ENCODE results near the gene MOB3B.
A peak's percentile ranks its signal among the peaks of the same experiment; 100 is the strongest.
"Not testable (repeated sequence)": the region's sequence is repeated elsewhere in the genome, so short reads cannot be mapped to it uniquely, and the experiment has no call there.

MOB3B gene

DNA sequence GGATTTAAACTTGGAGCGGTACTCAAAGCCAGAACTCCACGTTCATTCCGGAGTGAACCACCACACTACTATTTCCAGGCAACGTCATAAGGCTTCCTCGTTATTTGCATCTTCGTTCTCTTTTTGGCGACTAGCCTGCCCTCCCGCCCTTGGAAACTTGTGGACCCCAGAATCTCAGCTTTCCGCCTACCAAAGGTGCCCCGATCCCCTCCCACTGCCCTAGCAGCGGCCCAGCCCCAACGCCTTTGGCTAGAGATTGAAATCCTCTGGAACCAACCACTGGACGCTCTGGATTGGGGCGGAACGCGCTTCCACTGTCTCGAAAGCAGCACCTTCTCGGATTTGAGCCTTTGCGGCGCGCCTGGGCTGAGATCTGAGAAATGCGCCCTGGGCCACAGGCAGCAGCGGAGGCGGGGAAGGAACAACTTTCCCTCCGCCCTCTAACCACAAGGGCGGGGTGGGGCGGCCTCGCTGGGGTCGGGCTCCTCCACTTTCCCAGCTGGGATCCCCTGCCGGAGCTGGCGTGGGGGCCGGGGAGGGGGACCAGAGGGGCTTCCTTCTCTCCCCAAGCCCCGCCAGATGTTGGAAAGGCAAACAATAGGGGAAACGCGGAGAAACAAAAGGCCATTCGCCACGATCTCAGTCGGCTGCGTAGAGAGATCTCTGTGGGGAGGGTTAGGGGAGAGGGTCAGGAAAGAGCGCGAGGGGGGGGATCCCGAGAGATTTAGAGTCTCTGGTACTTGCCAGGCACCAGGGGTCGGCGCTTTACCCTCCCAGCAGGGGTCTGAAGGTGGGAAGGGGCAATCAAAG lies 1.3 kb downstream of the MOB3B start:
- peak; percentile 55 to 89 (median 80) for DNase-seq
- intact Hi-C loops (cut with DNase I), result loop anchor here (5.0 kb wide), 2 partner anchors 176 to 196 kb away; no protein-coding TSS in a partner anchor

DNA sequence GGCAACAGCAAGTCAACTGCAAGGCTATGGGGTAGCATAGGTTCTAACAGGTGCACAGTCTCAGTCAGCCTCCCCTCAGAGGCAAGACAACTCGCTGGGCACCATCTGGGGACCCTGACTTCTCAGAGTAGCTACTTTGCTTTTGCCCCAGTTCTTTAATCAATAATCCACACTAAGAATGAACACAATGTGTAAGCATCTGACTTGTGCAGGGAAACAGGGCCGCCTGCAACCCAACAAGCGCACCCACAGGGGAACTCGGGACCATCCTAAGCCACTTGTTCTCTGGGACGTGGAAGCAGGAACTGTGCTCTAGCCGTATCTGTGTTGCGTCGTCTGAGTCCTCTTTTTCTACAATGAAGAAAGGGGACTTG lies 1.9 kb downstream of the MOB3B start:
- peak in 24 of 42 donors; percentile 7 to 65 (median 40) for DNase-seq
- intact Hi-C loops (cut with DNase I), result loop anchor here (5.0 kb wide), 2 partner anchors 175 to 195 kb away; no protein-coding TSS in a partner anchor

DNA sequence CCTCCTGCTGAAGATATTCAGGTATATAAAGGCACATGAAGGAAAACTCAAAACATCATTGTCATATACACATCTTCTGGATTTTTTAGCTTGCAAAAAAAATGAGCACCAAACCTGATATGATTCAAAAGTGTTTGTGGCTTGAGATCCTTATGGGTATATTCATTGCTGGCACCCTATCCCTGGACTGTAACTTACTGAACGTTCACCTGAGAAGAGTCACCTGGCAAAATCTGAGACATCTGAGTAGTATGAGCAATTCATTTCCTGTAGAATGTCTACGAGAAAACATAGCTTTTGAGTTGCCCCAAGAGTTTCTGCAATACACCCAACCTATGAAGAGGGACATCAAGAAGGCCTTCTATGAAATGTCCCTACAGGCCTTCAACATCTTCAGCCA lies 5.4 kb downstream of the MOB3B start, which contains the start of gene IFNK:
IFNK (plus strand) TSS at position 55 of the 400 bp plus-strand sequence; CDS start at position 102, 47 bp downstream.
- intact Hi-C loops (cut with DNase I), result no loop called here
- no peak for DNase-seq

DNA sequence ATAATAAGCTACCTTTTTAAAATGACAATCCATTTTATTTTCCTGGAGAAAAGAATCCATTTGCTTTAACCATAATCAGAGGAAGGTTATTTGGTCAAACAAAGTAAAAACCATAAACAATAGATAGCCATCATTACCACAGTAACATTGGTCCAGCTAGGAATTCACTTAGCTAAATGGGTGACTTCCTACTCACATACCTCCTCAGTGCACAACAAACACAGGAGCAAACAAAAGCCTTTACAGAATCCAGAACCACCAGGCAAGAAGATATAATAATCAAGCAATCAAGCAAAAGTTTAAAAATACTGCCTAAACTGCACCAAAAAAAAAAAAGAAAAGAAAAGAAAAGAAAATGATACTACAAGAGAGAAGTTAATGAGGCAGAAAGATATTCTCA lies 6.5 kb downstream of the MOB3B start:
- intact Hi-C loops (cut with DNase I), result no loop called here
- no peak for DNase-seq

DNA sequence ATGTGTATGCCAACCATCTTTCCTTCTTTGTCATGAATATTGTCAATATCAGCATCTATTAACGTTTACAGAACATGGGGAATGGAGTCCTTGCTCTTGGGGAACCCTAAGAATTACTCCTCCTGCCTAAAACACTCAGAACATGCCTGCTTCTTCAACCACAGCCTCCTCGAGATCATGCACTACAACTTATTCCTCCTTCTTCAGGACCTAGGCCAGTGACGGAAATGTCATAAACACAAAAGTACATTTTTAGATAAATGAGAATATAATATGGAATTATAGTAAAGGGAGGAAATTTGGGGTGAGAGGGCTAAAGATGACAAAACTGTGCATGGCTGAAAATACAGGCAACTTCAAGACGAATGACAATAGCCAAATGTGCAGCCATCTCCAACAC lies 8.6 kb downstream of the MOB3B start:
- no peak for DNase-seq
- intact Hi-C loops (cut with DNase I), result no loop called here

DNA sequence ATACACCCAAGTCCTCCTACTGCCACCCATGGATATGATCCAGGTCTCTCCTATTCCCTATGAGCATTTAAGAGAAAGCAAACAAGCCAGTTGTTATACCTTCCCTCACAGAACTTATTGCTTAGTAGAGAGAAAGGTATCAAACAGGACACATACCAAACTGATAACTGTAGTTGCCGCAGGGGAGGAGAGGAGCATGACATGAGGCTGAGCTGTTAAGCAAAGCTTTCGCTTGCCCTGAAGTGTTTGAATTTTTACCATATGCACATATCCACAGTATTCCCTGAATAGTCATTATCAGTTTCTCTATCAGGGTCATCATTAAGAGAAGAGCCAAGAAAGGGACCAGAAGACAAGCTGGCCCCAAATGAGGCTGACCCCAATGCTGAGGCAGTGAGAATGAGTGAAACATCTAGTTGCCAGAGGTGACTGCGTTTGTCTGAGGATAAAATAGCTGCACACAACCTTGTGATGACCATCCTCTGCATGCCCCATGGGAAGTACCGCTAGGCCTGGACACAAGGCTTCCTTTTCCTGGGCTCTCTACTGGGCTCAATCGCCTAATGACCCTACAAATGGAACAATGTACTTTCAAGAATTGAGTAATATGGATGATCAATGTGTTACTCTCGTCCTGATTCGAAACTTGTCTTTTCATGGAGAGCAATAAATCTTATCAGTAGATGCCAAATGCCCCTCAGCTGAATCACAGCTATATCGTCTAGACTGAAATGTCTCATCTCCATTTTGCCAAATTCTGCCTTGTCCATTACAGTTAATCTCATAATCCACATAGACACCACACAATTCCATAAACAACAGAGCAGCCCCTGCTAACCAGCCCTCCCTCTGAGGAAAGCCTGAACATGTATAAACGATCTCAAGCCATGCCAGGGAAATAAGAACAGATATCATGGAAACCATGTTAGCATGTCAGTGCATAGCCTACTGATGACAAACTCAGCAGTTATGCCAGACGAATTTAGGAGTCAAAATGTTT lies 9.8 kb downstream of the MOB3B start:
- DNase-seq, result no peak
- intact Hi-C loops (cut with DNase I), result no loop called here

DNA sequence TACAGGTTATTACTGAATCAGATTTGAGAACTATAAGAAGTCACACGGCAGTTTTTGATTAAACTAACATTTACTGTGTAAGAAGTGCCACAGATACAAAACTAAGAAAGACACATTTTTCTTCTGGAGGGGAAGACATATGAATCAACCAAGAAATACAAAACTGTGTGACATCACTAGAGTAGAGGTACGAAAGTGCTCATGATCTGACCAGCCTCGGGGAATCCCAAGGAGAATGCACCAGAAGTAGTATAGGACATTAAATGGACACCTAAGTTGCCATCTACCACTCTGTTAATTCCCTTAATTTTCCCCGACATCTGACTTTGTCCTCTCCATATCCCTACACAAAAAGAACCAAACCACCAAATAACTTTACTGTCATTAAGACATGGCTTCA lies 10.8 kb downstream of the MOB3B start:
- DNase-seq, result no peak
- intact Hi-C loops (cut with DNase I), result no loop called here

DNA sequence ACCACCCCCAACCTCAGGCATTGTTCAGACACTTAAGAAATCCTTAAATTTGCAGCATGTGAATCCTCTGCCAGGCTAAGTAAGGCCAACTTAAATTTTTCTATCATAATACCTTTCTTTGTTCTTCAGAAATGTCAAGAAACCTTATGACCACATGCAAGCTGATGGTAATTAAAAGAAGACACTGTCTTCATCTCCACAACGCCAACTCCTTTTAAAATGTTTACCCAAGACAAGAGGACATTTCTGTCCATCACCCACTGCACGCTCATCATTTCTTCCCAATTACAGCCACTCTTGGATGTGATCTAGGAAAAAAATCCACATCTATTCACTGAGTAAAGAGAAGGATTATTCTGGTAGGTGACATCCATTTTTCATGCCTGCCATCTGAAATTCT lies 11.6 kb downstream of the MOB3B start:
- intact Hi-C loops (cut with DNase I), result no loop called here
- no peak for DNase-seq

DNA sequence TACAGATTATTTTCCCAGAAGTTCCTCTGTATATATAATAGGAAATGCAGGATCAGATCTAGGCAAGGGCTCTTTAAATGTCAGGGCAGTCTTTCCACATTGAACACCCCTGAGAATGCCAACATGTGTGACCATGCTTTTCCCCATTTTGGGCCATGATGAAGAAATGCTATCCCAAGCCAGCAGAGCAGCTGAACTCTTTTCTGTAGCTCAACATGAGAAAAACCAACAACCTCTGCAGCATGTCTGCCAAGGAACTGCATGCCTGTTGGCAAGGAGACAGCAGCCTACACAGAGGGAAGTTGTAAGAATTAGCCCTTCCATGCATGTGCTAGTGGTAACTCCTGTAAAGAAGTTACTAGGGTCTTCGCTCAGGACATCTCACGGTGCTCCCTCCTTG lies 15.1 kb downstream of the MOB3B start:
- DNase-seq, result no peak
- intact Hi-C loops (cut with DNase I), result no loop called here

DNA sequence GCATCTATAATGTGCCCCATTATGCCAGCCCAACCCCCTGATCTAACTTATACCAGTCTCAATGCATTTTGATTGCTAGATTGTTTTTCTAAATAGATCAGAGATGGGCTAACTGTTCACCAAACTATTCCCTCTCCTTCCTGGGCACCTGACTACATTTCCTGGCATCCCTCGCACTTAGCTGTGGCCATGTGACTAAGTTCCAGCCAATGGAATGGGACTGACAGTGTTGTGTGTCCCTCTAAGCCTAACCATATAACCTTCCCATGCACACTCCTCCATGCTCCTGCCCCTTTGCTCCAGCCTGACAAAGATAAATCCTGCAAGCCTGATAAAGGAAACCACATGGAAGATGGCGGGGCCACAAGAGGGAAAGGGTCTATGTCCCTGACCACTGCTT lies 17.8 kb downstream of the MOB3B start:
- peak in 1 of 42 donors; percentile 40 for DNase-seq
- intact Hi-C loops (cut with DNase I), result no loop called here

DNA sequence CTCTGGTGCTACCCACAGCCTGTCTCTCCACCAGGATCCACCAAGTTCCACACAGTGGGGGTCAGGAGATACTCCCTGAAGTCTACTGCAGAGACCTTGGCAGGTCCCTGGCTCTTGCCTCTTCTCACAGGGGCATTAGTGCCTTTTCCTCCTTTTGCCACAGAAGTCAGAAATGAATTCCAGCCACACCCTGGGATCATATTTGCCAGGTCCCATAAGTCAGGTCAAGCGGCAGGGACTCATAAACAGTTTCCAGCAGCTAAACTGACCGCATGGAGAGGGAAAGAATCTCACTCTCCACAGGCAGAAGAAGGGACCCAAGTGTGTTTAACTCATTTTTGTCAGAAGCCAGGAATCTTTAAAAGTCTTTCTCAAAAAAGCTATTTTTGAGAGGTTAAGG lies 18.8 kb downstream of the MOB3B start:
- intact Hi-C loops (cut with DNase I), result no loop called here
- peak in 1 of 42 donors; percentile 40 for DNase-seq

DNA sequence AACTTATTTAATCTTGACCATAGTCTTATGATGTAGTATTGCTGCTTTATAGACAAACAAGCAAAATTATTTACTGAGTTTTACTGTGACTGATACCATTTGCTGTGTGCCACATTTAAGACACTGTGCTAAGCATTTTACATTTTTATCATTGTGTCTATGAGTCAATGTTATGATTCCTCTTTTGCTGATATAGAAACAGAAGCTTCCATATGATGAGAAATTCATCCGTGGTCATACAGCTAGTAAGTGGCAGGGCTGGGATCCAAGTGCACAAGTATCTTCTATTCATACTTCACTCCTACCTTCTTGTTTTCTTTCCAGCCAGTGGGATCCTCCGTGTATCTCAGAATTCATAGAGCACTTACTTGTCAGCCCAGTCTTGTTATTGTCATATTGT lies 22.6 kb downstream of the MOB3B start:
- DNase-seq, result peak in 1 of 42 donors; percentile 21
- intact Hi-C loops (cut with DNase I), result no loop called here

DNA sequence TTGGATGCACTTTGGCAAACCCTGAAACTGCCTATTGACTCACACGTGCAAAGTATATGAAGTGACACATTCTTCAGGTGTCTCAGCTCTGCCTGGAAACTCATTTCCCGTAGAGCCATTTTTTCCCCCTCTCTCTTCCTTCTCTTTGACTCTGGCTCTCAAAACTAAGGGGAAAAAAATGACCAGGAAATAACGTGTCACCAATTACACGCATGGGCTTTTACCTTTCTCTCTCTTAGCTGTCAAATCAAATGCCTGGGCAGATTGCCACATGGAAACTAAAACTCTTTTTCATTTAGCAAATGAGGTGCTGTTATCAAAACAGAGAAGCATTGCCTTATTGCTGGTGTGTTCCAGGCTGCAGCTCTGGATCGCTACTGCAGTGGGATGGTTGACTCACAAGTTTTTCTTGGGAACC lies 23.9 kb downstream of the MOB3B start:
- DNase-seq, result peak in 1 of 42 donors; percentile 35
- intact Hi-C loops (cut with DNase I), result no loop called here

DNA sequence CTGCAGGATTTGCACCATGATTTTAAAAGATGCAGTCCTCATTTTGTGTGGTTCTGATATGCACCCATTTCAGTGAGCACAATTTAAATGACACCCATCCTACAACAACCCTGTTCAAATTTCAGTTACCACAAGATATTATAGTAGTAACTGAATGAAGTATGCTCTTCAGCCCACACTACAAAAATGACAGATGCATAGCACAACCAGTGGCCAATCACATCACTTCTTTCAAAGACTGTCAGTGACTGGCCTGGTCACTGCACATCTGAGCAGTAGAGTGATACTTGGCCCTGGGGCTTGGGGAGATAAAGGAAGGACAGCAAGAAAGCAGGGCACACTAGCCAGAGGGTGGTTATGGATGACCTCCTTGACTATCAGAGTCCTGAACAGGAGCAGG lies 25.4 kb downstream of the MOB3B start:
- DNase-seq, result peak in 1 of 42 donors; percentile 40
- intact Hi-C loops (cut with DNase I), result no loop called here

DNA sequence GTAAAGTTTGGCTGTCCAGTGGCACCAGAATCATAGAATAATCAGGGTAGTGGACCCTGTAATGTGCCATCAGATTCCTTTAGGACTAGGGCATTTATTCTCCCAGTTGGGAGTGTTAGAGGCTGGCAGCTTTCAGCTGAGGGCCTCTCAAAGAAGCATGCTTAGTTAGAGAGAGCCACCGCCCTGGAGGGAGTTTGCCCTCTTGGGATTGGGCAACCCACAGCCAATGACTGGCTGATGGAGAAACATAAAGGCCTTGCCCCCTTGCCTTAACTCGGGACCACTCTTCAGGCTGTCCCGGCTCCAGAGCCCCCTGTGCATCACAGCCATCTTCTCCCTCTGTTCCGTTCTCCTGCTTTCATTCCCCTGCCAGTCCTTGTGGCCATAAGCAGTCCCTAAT lies 26.0 kb downstream of the MOB3B start:
- DNase-seq, result peak in 1 of 42 donors; percentile 46
- intact Hi-C loops (cut with DNase I), result no loop called here

DNA sequence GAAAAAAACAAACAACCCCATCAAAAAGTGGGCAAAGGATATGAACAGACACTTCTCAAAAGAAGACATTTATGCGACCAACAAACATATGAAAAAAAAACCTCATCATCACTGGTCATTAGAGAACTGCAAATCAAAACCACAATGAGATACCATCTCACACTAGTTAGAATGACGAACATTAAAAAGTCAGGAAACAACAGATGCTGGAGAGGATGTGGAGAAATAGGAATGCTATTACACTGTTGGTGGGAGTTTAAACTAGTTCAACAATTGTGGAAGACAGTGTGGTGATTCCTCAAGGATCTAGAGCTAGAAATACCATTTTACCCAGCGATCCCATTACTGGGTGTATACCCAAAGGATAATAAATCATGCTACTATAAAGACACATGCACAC lies 28.7 kb downstream of the MOB3B start:
- intact Hi-C loops (cut with DNase I); DNase-seq: not testable (repeated sequence)

DNA sequence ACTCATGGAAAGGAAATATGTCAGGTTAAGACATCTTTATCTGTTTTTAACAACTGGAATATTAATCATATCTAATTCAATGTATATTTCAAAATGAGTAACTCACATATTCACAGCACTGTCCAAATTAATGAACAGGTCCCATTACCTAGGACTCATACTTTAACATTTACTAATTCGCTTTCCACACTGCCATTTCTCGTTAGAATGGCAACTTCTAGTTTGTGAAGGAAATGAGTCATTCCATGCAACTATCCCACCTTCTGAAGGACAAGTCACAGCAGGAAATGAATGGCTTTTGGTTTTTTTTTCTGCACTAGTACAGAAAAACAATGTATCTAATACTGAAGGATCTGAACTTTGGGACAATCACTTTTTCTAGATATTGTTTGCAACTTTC lies 30.2 kb downstream of the MOB3B start:
- DNase-seq, result no peak
- intact Hi-C loops (cut with DNase I), result no loop called here

DNA sequence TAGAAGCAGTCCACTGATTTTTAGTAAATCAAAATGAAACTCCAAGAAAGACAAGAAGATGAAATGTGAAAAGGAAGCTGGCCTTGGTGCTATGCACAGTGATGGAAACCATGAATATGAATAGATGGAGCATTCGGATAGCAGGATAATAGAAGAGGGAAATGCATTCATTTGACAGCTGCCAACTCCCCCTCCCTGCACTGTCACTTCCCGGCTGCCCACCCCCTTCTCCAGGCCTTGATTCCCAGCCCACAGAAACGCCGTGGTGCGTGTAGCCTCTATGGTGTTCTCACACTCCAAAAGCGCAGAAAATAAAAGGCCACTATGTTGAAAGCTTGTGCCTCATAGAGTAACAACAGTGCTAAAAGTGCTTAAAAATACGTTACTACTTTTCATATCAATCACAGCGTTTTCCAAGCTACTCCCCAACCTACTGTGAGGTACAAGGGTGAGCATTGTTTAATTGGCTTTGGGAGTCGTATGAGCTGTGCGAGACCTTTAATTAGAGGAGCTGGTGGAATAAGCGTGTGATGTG lies 31.7 kb downstream of the MOB3B start:
- peak; percentile 33 to 90 (median 67) for DNase-seq

DNA sequence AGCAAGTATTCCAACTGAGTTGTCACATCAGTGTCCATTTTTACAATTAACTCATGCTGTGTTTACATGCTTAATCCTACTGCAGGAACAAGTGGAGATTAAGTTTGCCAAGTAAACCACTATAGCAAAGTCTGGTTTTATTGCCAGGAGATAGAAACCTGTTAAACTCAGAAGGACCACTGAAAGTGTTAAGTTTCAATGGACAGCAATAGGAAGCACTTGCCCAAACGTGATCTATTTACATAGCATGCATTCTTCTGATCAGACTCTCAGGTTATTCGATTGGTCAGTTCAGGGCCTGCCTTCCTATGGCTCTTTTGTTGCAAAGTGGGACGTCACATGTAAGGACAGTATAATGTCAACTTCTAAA lies 33.5 kb downstream of the MOB3B start:
- intact Hi-C loops (cut with DNase I), result no loop called here
- DNase-seq, result no peak

More for the DNA sequence above, 31.7 kb downstream of the MOB3B start:
- intact Hi-C loops (cut with DNase I), result no loop called here

Measured in head of caudate nucleus (tissue), 42 donors.